HG02798 (cell line): ENCODE data around the gene ERN1.
A peak's percentile ranks its signal among the peaks of the same experiment; 100 is the strongest.

Source experiments
- ATAC-seq: cut with Tn5 transposase; IDR thresholded peaks from one replicate; pipeline ENCODE4 v1.9.1; 2021; ENCODE audit warnings: mild to moderate bottlenecking; ENCODE audit not compliant: unreplicated experiment, poor library complexity

The ERN1 gene

DNA sequence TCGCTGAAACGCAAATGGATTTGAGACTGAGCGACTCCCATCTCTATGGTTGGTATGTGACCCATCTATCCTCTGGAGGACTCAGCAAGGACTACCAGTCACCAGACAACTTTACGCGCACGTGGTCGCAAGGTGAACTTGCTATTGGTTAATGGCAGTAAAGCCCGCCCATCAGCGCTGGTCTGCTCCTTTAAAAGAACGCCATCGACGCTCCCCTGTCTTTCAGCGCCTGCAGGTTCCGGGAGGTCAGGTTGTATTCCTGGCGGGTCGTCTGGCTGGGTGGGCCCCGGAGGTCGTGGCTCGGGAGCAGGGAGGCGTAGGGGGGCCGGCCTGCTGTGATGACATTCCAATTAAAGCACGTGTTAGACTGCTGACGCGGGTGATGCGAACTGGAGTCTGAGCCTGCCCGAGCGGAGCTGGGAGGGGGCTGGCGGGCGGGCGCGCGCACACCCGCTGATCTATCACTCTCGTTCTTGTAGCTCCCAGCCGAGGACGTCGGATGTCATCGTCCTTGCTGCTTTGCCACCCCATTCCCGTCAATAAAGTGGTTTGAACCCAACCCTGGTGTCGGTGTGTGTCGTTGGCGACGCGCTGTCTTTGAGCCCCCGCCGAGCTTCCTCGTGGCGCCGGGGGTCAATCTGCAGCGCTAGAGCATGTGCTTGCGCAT is 15.9 kb upstream of the ERN1 start:
- ATAC-seq, result peak; percentile 94

DNA sequence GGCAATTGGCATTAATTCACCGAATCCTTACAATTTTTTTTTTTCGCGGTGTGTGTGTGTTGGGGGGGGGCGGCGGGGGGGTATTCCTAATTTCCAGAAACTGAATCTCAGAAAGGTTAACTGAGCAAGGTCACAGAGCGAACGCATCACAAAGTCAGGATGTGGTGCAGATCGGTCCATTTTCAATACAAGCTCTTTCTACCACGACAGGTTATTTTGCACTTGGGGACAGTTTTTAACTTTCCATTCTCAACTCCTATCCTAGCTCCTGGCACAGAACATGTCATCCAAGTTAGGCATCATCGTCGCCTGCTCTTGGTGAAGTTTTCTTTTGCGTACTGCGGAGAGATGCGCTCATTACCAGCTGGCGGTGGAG is 15.4 kb upstream of the ERN1 start:
- no peak for ATAC-seq

DNA sequence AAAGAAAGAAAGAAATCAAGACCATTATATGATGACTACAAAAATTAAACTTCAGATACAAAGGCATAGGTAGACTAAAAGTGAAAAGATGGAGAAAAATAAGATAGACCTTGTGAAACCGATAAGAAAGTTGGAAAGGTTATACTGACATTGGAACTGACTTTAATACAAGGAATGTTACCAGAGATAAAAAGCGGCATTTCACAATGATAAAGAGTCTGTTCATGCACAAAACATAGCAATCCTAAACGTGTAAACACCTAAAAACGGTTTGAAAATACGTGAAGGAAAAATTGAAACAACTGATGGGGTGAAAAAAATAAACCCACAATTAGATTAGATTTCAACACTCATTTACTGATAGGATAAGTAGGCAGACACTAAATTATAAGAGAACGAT is 9.6 kb upstream of the ERN1 start:
- ATAC-seq, result no peak

DNA sequence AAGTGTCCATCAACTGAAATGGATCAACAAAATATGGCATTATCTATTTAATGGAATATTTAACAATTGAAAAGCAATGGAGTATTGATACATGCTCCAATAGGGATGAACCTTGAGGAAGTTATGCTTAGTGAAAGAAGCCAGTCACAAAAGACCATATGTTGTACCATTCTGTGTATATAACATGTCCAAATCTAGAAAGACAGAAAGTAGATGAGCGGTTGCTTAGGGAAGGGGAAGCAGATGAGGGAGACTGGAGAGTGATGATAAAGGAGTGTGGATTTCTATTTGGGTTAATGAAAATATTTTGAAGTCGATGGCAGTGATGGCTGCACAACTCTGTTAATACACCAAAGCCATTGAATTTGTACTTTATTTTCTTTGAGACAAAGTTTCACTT is 8.5 kb upstream of the ERN1 start:
- no peak for ATAC-seq

DNA sequence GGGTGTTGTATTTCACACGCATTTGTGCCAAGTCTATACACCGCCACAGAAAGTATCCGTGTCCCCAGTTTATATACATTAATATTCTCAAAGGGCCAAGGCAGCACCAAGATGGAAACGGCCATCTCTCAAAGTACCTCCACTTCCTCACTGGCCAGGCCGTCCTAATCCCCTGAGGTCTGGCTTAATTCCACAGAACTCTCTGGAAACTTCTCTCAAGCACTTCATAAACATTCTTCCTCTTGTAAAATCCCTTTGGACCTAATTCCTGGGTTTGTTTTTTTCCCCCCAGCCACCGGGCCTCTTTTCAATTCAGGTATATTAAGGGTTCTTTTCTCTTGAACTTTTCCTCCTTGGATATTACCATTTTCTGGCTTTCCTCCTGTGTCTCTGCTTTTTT is 5.1 kb upstream of the ERN1 start:
- ATAC-seq, result no peak

DNA sequence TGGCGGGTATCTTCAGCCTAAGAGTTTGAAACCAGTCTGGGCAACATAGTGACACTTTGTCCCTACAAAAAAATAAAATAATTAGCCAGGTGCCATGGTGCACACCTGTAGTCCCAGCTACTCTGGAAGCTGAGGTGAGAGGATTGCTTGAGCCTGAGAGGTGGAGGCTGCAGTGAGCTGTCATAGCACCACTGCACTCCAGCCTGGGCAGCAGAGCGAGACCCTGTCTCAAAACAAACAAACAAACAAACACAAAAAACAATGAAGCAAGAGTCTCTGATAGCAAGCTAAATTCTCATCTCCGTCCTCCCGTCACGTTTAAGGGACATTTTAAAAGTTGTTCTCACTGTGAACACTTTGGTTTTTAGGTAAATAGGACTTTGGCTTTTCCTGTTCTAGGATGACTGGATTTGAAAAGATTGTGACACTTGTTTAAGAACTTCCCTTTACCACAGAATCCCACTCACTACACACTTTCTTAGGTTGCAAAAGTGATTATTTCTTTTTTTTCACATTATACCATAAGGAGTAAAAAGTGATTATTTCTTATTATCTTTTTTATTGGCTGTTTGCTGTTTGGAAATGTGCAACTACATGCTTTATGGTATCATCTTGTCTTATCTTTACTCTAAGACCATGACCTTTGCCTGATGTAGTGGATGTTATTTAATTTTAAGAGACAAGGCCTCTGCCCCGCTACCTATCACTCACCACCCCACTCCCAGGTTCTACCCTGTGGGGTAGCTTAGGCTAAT is 4.4 kb upstream of the ERN1 start:
- ATAC-seq, result no peak

DNA sequence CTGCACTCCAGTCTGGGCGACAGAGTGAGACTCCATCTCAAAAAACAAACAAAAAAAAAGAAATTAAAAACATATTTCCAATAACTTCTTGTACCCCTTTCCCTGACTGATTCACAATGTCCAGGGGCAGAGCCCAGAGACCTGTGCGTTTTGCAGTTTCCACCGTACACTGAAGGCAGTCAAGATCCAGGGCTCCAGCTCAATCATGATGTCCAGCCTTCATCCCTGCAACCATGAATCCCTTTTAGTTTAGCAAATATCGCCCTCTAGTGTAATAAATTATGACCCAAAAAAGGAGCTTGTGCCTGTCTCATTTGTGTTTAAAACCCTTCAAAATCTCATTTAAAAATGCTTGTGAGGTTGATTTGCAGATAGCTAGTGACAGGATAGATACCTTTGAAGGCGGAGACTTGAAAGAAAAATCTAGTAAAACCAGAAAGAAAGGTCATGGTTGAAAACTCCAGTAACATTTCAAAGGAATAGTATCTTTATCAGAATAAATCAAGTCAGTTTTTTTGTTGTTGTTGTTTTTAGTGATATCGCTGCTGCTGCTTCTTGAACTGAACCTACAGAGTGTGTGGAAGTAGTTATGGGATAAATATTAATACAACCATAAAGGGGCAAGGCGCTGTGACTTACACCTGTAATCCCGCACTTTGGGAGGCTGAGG is 3.7 kb upstream of the ERN1 start:
- ATAC-seq, result no peak

DNA sequence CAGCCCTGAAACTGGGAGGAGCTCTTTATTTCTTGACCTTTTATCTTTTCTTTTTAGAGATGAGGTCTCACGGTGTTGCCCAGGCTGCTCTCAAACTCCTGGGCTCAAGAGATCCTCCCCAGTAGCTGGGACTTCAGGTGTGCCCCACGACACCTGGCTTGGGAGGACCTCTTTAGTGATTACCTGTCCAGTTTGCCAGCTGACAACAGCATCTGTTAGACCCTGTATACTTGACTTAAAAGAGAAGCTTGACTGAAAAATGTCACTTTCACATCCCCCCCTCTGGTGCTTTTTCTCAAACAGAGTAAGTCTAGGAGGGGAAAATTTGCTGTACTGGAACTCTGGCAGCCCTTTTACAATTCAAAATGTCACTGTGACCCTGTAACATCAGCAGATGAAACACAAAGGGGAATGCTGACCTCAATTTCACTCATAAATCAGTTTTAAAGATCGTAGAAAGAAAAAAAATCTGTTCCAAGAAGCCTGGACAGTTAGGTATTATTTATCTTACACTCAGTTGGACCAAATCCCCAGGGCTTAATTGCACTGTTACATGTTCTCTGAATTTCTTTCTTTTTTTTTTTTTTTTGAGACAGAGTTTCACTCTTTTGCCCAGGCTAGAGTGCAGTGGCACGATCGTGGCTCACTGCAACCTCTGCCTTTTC is 1.8 kb upstream of the ERN1 start:
- ATAC-seq, result no peak

DNA sequence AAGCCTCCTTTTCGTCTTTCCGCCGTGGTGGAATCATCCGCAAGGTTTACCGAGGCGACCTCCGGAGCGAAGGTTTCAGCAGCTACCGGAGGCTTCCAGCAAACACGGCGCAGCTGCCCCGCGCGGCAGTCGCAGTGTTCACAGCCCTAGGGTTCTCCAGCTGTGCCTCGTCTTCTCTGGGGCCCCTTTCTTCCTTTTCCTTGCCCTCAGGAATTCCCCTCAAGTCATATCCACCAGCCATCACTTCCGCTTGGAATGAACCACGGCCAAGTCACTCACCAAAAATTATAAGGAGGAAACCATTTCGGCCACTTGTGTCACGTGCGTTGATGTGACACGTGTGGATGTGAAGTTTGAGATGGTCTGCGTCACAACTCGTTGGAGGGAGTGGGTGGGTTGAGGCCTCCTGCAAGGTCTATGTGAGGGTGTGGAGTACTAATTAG is 636 bp upstream of the ERN1 start:
- ATAC-seq, result peak; percentile 12

DNA sequence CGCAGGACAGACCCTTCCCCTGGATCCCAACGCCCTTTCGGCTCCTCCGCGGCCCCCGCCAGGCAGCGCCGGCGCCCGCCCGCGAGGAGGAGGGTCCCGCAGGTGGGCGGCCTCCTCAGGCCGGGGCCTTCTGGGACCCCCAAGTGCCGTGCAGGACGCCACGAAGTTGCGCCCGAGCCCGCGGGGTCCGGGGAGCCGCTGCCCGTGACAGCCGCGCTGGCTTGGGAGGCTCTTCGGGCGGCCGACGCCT is 504 bp downstream of the ERN1 start:
- no peak for ATAC-seq

DNA sequence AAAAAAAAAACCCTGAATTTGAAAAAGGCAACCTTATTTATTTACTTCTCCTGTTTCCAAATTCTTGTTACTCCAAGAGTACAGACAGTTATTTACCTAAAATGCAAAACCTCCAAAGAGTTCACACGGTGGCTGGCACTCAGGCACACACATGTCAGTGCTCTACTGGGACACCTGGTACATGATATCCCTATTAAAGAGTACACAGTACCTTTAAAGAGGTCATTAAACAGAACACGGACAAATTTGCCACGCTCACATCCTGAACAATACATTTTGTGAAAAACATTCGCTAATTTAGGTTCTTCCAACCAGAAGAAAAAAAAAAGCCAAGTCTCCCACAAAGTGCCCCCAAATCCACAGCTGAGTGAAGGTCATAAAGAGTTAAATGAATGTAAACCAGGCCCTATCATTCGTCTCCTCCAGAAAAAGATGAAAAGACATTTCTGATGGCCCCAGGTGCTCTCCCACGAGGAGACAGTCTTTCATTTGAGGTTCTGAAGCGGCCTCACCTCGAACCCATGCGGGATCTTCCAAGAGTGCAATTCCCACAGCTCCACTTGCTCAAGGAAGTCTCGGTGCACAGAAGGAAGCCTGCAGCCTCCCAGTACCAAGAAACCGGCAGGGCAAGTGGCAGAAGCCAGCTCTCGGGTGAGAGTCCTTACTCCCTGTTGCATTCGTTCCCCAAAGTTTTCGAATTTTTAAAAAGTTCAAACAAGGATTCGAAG is 993 bp downstream of the ERN1 start:
- no peak for ATAC-seq

DNA sequence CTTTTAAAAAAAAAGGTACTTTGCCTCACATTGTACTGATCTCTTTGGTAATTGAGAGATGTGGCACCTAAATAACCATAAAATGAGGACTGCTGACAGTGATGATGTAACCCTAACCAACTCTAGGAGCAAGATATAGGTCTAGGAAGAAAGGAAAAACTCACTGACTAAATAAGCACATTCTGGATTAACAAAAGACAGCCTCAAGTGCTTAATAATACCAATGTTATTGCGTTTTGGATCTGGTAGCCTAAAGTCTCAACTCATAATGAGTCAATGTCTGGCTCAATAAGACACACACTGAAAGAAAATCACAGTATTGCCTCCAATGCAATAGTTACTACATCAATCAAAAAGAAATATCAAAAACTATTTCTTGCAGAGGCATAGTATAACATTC is 3.0 kb downstream of the ERN1 start:
- ATAC-seq, result no peak

DNA sequence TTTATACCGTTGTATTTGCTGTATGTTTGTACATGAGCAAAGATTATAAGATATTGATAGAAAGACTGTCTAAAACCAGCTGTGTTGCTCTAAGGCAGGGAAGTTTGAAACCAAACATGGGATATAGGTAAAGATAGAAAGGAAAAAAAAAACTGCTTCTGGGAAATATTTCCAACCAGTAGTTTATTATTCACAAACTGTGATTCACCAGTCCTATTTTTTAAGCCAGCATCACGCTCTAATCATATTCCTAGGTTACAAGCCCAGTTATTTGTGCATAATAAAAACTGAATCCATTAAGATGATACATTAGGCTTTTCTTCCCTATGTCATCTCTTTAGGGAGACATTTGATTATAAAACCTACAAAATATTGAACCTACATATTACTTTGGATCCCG is 4.0 kb downstream of the ERN1 start:
- no peak for ATAC-seq

DNA sequence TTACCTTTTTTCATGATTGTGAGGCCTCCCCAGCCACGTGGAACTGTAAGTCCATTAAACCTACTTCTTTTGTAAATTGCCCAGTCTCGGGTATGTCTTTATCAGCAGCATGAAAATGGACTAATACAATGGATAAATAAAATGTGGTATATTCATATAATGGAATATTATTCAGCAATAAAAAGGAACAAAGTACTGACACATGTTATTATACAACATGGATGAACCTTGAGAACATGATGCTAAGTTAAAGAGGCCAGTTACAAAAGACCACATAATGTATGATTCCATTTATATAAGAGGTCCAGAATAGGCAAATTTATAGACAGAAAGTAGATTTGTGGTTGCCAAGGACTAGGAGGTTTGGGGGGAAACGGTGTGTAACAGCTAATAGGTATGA is 5.3 kb downstream of the ERN1 start:
- ATAC-seq, result no peak

DNA sequence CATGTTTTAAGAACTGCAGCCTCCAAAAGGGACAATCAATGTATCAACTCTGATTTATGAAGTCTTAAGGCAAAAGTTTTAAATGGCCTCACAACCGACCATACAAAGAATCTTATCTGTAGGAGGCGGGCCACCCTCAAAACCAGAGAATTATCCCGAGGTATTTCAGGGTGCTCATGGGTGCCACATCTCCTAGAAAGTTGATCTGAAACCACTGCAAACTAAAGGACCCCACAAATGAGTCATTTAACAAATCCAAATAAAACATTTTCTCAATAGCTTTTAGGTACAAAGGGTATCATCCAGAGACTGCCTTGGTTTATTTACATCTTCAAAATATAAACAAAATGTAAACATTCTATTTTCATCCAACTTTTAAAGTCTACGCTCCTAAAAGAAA is 6.8 kb downstream of the ERN1 start:
- ATAC-seq, result no peak

DNA sequence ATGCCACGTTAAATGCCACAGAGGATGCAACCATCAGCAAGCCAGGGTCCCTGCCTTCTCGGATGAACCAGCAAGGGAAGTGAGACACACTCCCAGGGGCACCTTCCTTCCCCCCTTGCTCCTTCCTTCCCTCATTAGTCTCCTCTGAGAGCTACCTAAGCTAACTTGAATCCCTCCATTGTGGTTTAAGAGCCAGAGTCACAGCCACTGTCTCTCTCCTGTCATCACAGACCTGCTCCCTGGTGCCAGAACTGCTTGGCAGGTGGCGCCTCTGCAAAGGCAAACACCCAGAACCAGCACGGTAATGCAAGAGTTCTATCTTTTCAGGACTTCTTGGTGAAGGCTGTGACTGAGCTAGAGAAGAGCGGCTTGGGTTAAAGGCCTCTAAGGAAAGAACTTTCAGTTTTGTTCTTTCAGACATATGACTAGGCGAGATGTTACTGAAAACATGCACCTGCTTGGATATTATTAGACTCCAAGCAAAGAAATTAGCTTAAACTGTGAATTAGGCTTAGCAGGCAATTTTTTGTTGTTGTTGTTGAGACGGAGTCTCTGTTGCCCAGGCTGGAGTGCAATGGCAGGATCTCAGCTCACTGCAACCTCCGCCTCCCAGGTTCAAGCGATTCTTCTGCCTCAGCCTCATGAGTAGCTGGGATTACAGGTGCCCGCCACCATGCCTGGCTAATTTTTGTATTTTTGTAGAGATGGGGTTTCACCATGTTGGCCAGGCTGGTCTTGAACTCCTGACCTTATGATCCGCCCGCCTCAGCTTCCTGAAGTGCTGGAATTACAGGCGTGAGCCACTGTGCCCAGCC is 8.8 kb downstream of the ERN1 start:
- ATAC-seq, result peak; percentile 85

DNA sequence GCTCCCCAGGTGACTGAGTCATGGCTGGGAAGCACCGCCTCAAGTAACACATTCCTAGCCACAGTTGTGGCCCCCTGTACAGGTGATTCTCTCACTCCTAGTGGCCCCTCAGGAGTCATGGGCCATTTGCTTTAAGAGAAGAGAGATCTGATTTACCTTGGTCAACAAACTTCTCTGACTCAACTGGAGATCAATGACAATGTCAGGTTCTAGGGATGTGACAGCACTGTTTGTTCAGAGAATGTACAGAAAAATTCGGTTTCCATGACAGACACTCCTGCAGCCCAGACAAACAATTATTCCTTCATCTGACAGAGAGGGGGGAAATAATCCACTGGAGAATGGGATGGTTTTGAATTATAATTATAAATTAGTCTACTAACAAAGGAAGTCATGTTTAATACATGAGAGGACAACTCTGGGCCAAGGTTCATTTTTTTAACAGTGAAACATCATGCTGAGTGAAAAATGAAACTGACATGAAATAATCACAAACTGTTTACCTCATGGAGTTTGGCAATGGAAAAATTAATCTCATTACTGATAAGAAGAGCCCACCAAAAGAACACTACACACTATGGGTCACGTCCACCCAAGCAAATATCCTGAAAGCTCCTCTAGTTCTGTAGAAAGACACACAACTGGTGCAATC is 9.7 kb downstream of the ERN1 start:
- no peak for ATAC-seq

DNA sequence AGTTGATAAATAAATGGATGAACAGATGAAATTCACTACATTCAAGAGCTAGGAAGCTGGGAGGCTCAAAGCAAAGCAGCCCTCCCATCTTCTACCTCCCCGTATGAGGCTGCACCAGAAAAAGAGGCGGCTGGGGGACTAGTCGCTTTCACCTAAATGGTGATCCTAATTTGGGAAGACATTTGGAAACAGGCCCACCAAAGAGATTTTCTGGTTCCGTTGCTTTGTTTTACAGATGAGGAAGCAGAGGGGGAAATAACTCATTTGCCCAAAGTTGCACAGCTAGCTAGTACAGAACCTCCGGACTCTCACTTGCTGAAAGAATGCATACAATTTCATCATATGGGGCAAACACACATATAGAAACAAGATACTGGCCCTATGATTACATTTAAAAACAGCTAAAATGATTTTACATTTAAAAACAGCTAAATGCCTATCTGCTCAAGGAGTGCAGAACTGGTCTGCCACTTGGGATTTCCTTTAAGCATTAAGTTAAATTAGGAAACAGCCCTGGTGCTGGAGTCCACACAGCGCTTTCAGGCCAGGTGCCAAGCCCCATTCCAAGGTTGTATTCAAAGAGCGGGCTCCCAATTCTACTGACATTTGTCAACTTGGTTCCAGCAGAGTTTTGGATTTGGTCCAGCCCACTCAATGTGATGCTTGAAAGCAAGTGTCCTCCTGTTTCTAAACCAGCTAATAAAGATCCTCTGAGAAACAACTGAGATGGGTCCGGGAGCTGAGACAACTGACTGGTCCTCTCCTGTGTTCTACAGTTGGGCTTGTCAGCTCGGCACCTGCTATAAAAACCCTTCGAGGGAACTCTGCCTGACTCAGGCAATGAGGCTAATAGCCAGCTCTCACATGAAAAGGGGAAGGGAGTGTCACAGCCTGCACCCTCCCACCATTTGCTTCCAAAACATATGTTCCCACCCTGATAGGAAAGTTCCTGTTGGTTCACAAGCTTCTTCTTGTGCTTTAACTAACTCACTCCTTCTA is 11.7 kb downstream of the ERN1 start:
- no peak for ATAC-seq
